T-helper 1 cell treated with Interleukin-12 subunit alpha and Interleukin-12 subunit beta and Interleukin-4 antibody, amounts not matched to agents 30 μg/mL and 1 μg/mL, for 36 hours (primary cell): ENCODE data around the gene RPS6KB2.

ENCODE experiments used
- H3K27ac Mint-ChIP-seq: one replicate; pipeline ENCODE4 v1.8.0; 2021; ENCODE audit warnings: mild to moderate bottlenecking, mixed read lengths
- H3K27me3 Mint-ChIP-seq: one replicate; pipeline ENCODE4 v1.8.0; 2021; ENCODE audit warnings: low read depth, mixed read lengths
- H3K36me3 Mint-ChIP-seq: one replicate; pipeline ENCODE4 v1.8.0; 2021; ENCODE audit warnings: low read depth, mixed read lengths
- H3K4me1 Mint-ChIP-seq: one replicate; pipeline ENCODE4 v1.8.0; 2021; ENCODE audit warnings: low read depth, mixed read lengths
- H3K4me3 Mint-ChIP-seq: one replicate; pipeline ENCODE4 v1.8.0; 2021; ENCODE audit warnings: mild to moderate bottlenecking, moderate library complexity, mixed read lengths
- H3K9me3 Mint-ChIP-seq: one replicate; pipeline ENCODE4 v1.8.0; 2021; ENCODE audit warnings: mixed read lengths

Gene RPS6KB2

DNA sequence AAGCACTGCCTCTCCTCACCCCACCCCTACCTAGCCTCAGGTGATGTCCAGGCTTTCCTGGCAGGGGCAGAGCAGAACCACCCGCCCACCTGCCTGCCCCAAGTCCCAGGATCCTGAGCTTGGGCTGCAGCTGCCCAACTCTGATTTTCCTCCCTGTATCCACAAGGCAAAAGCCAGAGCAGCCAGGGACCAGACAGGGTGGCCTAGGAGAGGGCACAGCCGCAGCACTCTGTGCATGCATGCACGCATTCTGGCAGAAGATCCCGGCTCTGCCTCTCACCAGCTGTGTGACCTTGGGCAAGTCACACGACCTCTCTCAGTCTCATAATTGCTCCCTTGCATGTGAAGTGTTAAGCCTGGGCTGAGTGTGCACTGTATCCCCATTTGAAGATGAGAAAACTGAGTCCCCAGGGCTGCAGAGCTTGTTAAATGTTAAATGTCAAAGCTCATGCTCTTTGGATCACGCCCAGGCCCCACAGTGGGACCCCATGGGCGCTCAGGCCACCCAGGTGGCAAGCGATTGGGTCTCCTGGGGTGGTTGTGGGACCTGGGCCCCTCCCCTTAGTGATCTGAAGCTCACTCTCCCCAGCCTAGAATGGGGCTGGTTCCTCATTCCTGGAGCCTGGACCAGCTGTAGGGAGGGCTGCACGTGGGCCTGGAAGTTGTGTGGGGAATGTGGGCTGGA is 15.7 kb upstream of the RPS6KB2 start:
- H3K27me3 Mint-ChIP-seq: peaks cover 16% of the 10 kb centered on the region
- H3K36me3 Mint-ChIP-seq: peaks cover 21% of the 10 kb centered on the region
- H3K9me3 Mint-ChIP-seq: no peaks in the 10 kb centered on the region
- no peak overlapping the region for H3K27ac Mint-ChIP-seq
- no peak overlapping the region for H3K4me3 Mint-ChIP-seq
- H3K4me1 Mint-ChIP-seq: peaks cover 51% of the 10 kb centered on the region

DNA sequence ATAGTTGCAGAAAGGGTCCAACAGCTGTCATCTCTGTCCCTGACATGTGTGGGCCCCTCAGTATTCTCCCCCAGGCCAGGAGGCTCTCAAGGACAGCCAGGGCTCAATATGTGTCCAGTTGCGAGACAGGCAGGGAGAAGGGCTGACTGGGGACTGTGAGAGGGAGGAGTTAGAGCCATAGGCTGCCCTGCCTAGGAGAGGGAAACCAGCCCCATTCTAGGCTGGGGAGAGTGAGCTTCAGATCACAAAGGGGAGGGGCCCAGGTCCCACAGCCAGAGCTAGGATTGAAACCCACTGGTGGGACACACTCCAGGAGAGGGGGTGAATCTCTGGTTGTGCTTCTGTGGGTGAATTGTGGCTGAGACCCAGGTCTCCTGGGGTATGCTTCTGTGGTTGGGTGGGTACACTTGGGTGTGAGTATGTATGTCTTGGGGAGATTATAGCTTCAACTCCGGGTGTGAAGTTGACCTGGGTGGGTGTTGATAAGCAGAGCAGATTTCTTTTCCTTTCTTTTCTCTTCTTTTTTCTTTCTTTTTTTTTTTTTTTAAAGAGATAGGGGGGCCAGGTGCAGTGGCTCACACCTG is 14.9 kb upstream of the RPS6KB2 start:
- H3K4me1 Mint-ChIP-seq: peaks cover 44% of the 10 kb centered on the region
- no peaks in the 10 kb centered on the region for H3K9me3 Mint-ChIP-seq
- H3K27me3 Mint-ChIP-seq: peaks cover 16% of the 10 kb centered on the region
- H3K36me3 Mint-ChIP-seq: peaks cover 15% of the 10 kb centered on the region
- H3K27ac Mint-ChIP-seq: peak overlapping the region; percentile 38
- H3K4me3 Mint-ChIP-seq: no peak overlapping the region

GRCh38 chr11:67415501-67416304 is 12.6 kb upstream of the RPS6KB2 start, which contains the start of gene CARNS1:
Gene CARNS1, plus strand, starts transcription at chr11:67415678. Its CDS starts 522 bp downstream, at chr11:67416200.
- H3K27ac Mint-ChIP-seq: no peak within 1 kb of the TSS
- H3K4me3 Mint-ChIP-seq: peak within 1 kb of the TSS; percentile 51
- peaks cover 35% of the 10 kb centered on the region for H3K4me1 Mint-ChIP-seq
- H3K27me3 Mint-ChIP-seq: peaks cover 21% of the 10 kb centered on the region
- peaks cover 3% of the 10 kb centered on the region for H3K36me3 Mint-ChIP-seq
- H3K9me3 Mint-ChIP-seq: no peaks in the 10 kb centered on the region

GRCh38 chr11:67416416-67417335 is 11.6 kb upstream of the RPS6KB2 start:
- Mint-ChIP-seq H3K36me3 (peaks cover 3% of the 10 kb centered on the region), H3K27ac (no peak overlapping the region), H3K27me3 (peaks cover 21% of the 10 kb centered on the region), H3K4me3 (peak overlapping the region; percentile 54), H3K4me1 (peaks cover 33% of the 10 kb centered on the region), H3K9me3 (no peaks in the 10 kb centered on the region)

DNA sequence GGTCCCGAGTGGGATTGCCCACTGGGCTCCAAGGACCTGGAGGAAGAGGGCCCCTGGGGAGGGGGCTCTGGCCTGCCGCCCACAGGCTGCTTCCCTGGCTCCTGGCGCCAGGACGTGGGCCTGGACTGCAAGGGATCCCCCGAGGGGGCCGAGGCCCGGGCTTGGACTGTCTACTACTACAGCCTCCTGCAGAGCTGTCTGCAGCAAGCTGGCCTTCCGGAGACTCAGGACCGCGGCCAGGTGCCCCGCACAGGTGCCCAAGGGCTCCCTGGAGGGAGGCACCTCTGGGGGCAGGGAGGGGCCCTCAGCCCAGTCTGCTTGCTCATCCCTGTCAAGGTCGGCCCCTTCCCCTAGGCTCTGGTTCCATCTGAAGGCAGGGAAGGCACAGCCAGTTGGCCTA is 10.9 kb upstream of the RPS6KB2 start:
- no peak overlapping the region for H3K4me3 Mint-ChIP-seq
- peaks cover 3% of the 10 kb centered on the region for H3K36me3 Mint-ChIP-seq
- H3K27ac Mint-ChIP-seq: no peak overlapping the region
- H3K27me3 Mint-ChIP-seq: peaks cover 21% of the 10 kb centered on the region
- peaks cover 25% of the 10 kb centered on the region for H3K4me1 Mint-ChIP-seq
- no peaks in the 10 kb centered on the region for H3K9me3 Mint-ChIP-seq

GRCh38 chr11:67418476-67419281 is 9.6 kb upstream of the RPS6KB2 start:
- Mint-ChIP-seq H3K27me3 (peaks cover 15% of the 10 kb centered on the region), H3K27ac (no peak overlapping the region), H3K36me3 (no peaks in the 10 kb centered on the region), H3K9me3 (no peaks in the 10 kb centered on the region), H3K4me3 (peak overlapping the region; percentile 5), H3K4me1 (peaks cover 16% of the 10 kb centered on the region)

DNA sequence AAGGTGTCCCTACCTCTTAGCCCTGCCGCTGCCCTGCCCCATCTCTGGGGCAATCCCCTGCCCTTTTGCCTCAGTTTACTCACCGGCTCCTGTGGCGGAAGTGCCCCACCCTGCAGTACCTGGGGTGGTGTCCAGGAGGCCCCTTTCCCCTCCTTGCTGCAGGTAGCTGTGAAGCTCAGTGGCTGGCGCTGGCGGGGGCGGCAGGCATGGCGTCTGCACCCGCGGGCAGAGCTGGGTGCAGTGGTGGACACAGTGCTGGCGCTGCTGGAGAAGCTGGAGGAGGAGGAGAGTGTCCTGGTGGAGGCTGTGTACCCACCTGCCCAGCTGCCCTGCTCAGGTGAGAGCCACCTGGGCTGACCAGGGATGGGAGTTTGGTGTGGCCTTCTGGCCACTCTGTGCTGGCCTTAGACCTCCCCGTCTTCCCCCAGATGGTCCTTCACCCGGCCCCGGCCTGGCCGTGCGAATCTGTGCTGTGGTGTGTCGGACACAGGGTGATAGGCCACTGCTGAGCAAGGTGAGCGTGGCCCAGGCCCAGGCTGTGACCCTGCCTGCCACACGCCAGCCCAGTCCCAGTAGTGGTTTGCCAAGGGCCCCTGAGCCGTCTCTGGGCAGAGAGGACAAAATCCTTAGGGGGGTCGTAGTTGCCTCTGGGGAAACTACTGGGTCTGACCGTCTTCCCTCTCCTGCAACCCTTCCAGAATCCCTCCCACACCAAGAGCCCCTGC is 8.8 kb upstream of the RPS6KB2 start:
- Mint-ChIP-seq H3K27me3 (peaks cover 15% of the 10 kb centered on the region), H3K27ac (no peak overlapping the region), H3K9me3 (no peaks in the 10 kb centered on the region), H3K4me1 (peaks cover 16% of the 10 kb centered on the region), H3K4me3 (peak overlapping the region; percentile 72), H3K36me3 (no peaks in the 10 kb centered on the region)

DNA sequence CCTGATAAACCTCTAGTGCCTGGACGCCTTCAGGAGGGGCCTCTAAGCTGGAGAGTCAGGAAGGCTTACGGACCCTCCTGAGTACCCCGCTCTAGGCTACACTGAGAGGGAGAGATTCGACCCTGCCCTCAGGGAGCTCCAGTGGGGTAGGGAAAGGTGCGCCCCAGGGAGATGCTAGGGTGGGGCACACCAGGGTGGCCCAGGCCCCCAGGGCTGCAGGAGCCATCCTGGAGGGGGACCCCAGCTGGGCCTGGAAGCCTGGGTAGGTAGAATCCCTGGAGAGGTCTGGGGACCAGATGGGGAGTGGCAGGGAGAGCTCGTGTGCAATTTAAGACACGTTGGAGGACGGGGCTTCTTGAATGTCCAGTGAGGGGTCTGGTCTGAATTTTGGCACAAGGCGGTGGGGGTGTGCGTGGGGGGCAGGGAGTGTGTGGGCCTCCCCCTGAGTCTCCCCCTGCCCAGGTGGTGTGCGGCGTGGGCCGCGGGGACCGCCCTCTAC is 8.1 kb upstream of the RPS6KB2 start:
- peaks cover 15% of the 10 kb centered on the region for H3K27me3 Mint-ChIP-seq
- H3K9me3 Mint-ChIP-seq: no peaks in the 10 kb centered on the region
- H3K36me3 Mint-ChIP-seq: no peaks in the 10 kb centered on the region
- peaks cover 13% of the 10 kb centered on the region for H3K4me1 Mint-ChIP-seq
- peak overlapping the region; percentile 72 for H3K4me3 Mint-ChIP-seq
- H3K27ac Mint-ChIP-seq: no peak overlapping the region

DNA sequence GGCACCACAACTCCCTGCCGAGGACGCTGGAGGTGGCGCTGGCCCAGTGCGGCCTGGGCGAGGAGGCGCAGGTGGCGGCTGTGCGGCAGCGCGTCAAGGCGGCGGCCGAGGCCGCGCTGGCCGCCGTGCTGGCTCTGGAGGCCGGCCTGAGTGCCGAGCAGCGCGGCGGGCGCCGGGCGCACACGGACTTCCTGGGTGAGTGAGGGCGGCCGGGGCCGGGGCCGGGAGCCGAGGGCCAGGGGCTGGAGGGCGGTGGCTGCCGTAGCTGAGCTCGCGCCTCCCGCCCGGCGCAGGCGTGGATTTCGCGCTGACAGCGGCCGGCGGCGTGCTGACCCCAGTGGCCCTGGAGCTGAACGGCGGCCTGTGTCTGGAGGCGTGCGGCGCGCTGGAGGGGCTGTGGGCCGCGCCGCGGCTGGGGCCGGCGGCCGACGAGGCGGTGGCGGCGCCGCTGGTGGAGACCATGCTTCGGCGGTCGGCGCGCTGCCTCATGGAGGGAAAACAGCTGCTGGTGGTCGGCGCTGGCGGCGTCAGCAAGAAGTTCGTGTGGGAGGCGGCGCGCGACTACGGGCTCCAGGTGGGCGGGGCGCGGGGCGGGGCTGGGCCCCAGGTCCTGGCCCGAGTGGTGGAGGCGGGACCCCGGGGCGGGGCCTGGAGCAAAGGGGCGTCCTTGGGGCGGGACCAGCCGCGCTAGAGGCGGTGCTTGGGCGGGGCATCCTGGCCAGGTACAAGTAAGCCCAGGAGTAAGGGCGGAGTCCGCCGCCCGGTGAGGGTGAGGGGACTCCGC is 7.5 kb upstream of the RPS6KB2 start:
- H3K4me1 Mint-ChIP-seq: peaks cover 16% of the 10 kb centered on the region
- peaks cover 15% of the 10 kb centered on the region for H3K27me3 Mint-ChIP-seq
- H3K4me3 Mint-ChIP-seq: peak overlapping the region; percentile 71

DNA sequence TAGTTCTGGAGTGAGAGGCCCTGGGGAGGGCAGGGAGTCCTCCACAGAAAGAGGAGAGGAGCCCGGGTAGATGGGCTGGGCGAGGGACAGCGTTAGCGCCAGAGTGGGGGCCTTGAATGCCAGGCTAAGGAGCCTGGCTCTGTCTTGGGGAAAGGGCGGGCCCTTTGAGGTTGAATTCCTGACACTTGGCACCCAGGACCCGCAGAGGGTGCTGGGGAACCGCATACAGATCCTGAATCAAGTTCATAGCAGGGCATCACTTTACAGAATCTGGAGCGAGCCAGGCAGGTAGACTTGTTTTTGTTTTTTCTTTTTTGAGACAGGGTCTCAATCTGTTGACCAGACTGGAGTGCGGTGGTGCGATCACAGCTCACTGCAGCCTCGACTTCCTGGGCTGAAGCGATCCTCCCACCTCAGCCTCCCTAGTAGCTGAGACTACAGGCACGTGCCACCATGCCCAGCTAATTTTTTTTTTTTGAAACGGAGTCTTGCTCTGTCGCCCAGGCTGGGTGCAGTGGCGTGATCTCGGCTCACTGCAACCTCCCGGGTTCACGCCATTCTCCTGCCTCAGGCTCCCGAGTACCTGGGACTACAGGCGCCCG is 6.8 kb upstream of the RPS6KB2 start:
- no peaks in the 10 kb centered on the region for H3K36me3 Mint-ChIP-seq
- peaks cover 12% of the 10 kb centered on the region for H3K4me1 Mint-ChIP-seq
- H3K4me3 Mint-ChIP-seq: peak overlapping the region; percentile 71
- H3K27ac Mint-ChIP-seq: peak overlapping the region; percentile 55
- peaks cover 8% of the 10 kb centered on the region for H3K27me3 Mint-ChIP-seq
- no peaks in the 10 kb centered on the region for H3K9me3 Mint-ChIP-seq

More for the DNA sequence above, 7.5 kb upstream of the RPS6KB2 start:
- no peaks in the 10 kb centered on the region for H3K36me3 Mint-ChIP-seq
- peak overlapping the region; percentile 55 for H3K27ac Mint-ChIP-seq
- H3K9me3 Mint-ChIP-seq: no peaks in the 10 kb centered on the region

GRCh38 chr11:67422891-67423290 is 5.4 kb upstream of the RPS6KB2 start:
- no peaks in the 10 kb centered on the region for H3K9me3 Mint-ChIP-seq
- peaks cover 3% of the 10 kb centered on the region for H3K36me3 Mint-ChIP-seq
- peak overlapping the region; percentile 6 for H3K4me3 Mint-ChIP-seq
- peaks cover 16% of the 10 kb centered on the region for H3K4me1 Mint-ChIP-seq
- peaks cover 5% of the 10 kb centered on the region for H3K27me3 Mint-ChIP-seq
- H3K27ac Mint-ChIP-seq: no peak overlapping the region

DNA sequence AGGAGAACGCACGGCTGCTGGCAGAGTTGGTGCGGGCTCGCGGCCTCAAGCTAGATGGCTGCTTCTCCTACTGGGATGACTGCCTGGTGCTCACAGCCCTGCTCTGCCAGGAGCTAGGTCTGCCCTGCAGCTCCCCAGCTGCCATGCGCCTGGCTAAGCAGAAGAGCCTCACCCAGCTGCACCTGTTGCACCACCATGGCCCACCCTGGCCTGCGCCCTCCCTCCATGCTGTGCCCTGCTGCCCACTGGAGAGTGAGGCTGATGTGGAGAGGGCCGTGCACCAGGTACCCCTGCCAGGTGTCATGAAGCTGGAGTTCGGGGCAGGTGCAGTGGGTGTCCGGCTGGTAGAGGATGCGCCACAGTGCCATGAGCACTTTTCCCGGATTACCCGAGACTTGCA is 4.8 kb upstream of the RPS6KB2 start:
- Mint-ChIP-seq H3K27me3 (peaks cover 5% of the 10 kb centered on the region), H3K4me1 (peaks cover 17% of the 10 kb centered on the region), H3K36me3 (peaks cover 3% of the 10 kb centered on the region), H3K27ac (no peak overlapping the region), H3K4me3 (no peak overlapping the region), H3K9me3 (no peaks in the 10 kb centered on the region)
